ENCODE measurements around the gene CCNJL.

DNA sequence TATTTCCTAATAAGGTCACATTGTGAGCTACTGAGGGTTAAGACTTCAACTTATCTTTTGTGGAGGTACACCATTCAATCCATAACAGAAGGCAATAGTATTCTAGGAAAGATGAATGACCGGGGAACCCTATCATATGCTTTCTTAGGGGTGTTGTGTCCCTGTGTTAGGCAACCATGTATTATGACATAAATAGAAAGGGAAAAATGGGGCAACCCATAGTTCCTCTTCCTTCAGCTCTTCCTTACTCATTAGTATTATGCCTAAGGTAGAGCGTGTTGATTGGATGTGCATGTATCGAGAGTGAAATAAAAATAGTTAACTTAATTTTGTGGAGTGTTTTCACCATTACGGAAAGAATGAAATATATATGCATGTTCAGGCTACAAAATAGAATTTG is 6.0 kb upstream of the CCNJL start:
- TF ChIP-seq, protein P1, sequence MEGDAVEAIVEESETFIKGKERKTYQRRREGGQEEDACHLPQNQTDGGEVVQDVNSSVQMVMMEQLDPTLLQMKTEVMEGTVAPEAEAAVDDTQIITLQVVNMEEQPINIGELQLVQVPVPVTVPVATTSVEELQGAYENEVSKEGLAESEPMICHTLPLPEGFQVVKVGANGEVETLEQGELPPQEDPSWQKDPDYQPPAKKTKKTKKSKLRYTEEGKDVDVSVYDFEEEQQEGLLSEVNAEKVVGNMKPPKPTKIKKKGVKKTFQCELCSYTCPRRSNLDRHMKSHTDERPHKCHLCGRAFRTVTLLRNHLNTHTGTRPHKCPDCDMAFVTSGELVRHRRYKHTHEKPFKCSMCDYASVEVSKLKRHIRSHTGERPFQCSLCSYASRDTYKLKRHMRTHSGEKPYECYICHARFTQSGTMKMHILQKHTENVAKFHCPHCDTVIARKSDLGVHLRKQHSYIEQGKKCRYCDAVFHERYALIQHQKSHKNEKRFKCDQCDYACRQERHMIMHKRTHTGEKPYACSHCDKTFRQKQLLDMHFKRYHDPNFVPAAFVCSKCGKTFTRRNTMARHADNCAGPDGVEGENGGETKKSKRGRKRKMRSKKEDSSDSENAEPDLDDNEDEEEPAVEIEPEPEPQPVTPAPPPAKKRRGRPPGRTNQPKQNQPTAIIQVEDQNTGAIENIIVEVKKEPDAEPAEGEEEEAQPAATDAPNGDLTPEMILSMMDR (IDR thresholded peaks at IDR 0.05; ENCODE audit: low read depth, low read length), result no peak
- no peak for TF ChIP-seq POLR2A (IDR thresholded peaks at IDR 0.05; ENCODE audit: extremely low read depth, insufficient read length)

All from NB4 (cell line).